Hair follicular keratinocyte (primary cell): ENCODE measurements around the gene FLNB. TPM values are rescaled to one million over a fixed set of nuclear protein-coding genes. Genes with fewer than 3 reads are reported as not detected.

ENCODE experiments used
- total RNA-seq: library from RNA; depleted of rRNA; stranded (reverse); fragments of >200 nt; gene quantifications from 2 replicates; pipeline ENCODE4 v1.2.3, GENCODE V29; 2015

Gene FLNB
- total RNA-seq = 397 and 620 TPM in 2 replicates

GRCh38 chr3:58008141-58009025, at the start of gene FLNB:
Gene FLNB, plus strand, starts transcription at chr3:58008422. Its CDS starts 143 bp downstream, at chr3:58008565.

GRCh38 chr3:58210761-58211460, 202.7 kb downstream of the FLNB start, which contains the start of gene DNASE1L3:
Gene DNASE1L3, minus strand, starts transcription at chr3:58210972. Its CDS starts 66 bp downstream, at chr3:58210906.

Other genes with a start within 250 kb of the FLNB start
- not detected in 2 replicates for gene DNASE1L3, start 202.6 kb downstream of the FLNB start, total RNA-seq
- 4.6 and 4.9 TPM in 2 replicates for gene ABHD6, start 229.4 kb downstream of the FLNB start, total RNA-seq